ENCODE data around the gene RGL2.
"Not testable (repeated sequence)": the region's sequence is repeated elsewhere in the genome, so short reads cannot be mapped to it uniquely, and the experiment has no call there.

The RGL2 gene

GRCh38 chr6:33344701-33345697 lies 46.3 kb upstream of the RGL2 start:
- H3K27ac ChIP-seq (ENCODE audit: low read depth, low read length, poor library complexity, severe bottlenecking) = peak overlapping the region; percentile 87
- peak overlapping the region; percentile 41 for H3K9ac ChIP-seq (ENCODE audit: low read length)
- TF ChIP-seq, protein P1, sequence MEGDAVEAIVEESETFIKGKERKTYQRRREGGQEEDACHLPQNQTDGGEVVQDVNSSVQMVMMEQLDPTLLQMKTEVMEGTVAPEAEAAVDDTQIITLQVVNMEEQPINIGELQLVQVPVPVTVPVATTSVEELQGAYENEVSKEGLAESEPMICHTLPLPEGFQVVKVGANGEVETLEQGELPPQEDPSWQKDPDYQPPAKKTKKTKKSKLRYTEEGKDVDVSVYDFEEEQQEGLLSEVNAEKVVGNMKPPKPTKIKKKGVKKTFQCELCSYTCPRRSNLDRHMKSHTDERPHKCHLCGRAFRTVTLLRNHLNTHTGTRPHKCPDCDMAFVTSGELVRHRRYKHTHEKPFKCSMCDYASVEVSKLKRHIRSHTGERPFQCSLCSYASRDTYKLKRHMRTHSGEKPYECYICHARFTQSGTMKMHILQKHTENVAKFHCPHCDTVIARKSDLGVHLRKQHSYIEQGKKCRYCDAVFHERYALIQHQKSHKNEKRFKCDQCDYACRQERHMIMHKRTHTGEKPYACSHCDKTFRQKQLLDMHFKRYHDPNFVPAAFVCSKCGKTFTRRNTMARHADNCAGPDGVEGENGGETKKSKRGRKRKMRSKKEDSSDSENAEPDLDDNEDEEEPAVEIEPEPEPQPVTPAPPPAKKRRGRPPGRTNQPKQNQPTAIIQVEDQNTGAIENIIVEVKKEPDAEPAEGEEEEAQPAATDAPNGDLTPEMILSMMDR (IDR thresholded peaks at IDR 0.05; ENCODE audit: low read length) = peak; percentile 63
- TF ChIP-seq EZH2 (IDR thresholded peaks at IDR 0.05; ENCODE audit: borderline replicate concordance, low read length) = no peak
- no peaks in the 10 kb centered on the region for H3K9me3 ChIP-seq (ENCODE audit: low read length)
- H3K4me2 ChIP-seq (ENCODE audit: low read length) = peak overlapping the region; percentile 60
- H3K27me3 ChIP-seq (ENCODE audit: insufficient read depth, low read length) = no peaks in the 10 kb centered on the region
- H3K9me2 ChIP-seq (ENCODE audit: low read depth, low read length) = no peaks in the 10 kb centered on the region
- H3K4me1 ChIP-seq (ENCODE audit: insufficient read depth, low read length, severe bottlenecking) = peaks cover 23% of the 10 kb centered on the region
- no peak overlapping the region for H2AFZ ChIP-seq (ENCODE audit: low read length)
- no peaks in the 10 kb centered on the region for H4K20me1 ChIP-seq (ENCODE audit: insufficient read depth, low read length)
- H3F3A ChIP-seq (ENCODE audit: insufficient read depth, low read length) = no peaks in the 10 kb centered on the region
- peak overlapping the region; percentile 35 for H3K4me3 ChIP-seq (ENCODE audit: low read depth, low read length, poor library complexity, severe bottlenecking)
- no peaks in the 10 kb centered on the region; the same call in 1 of the 2 replicates for H3K36me3 ChIP-seq (ENCODE audit: insufficient read depth, low read length)
- no peaks in the 10 kb centered on the region for H3K79me2 ChIP-seq (ENCODE audit: insufficient read depth, low read length)

- TF ChIP-seq, protein P1 (IDR thresholded peaks at IDR 0.05; ENCODE audit: low read length) = no peak
- no peak for TF ChIP-seq EZH2 (IDR thresholded peaks at IDR 0.05; ENCODE audit: borderline replicate concordance, low read length)
- no peaks in the 10 kb centered on the region; the same call in 1 of the 2 replicates for H3K36me3 ChIP-seq (ENCODE audit: insufficient read depth, low read length)
- no peak overlapping the region for H3K4me3 ChIP-seq (ENCODE audit: low read depth, low read length, poor library complexity, severe bottlenecking)
- no peaks in the 10 kb centered on the region for H3K9me2 ChIP-seq (ENCODE audit: low read depth, low read length)
- no peaks in the 10 kb centered on the region for H4K20me1 ChIP-seq (ENCODE audit: insufficient read depth, low read length)
- H3K4me2 ChIP-seq (ENCODE audit: low read length) = peak overlapping the region; percentile 44
- peak overlapping the region; percentile 60; the same call in 1 of the 2 replicates for H2AFZ ChIP-seq (ENCODE audit: low read length)
- H3K9ac ChIP-seq (ENCODE audit: low read length) = no peak overlapping the region
- no peaks in the 10 kb centered on the region for H3K9me3 ChIP-seq (ENCODE audit: low read length)
- no peaks in the 10 kb centered on the region for H3K79me2 ChIP-seq (ENCODE audit: insufficient read depth, low read length)
- H3F3A ChIP-seq (ENCODE audit: insufficient read depth, low read length) = no peaks in the 10 kb centered on the region
- peak overlapping the region; percentile 87 for H3K27ac ChIP-seq (ENCODE audit: low read depth, low read length, poor library complexity, severe bottlenecking)
- peaks cover 23% of the 10 kb centered on the region for H3K4me1 ChIP-seq (ENCODE audit: insufficient read depth, low read length, severe bottlenecking)
- no peaks in the 10 kb centered on the region for H3K27me3 ChIP-seq (ENCODE audit: insufficient read depth, low read length)
These were observed 45.3 kb upstream of the RGL2 start for GRCh38 chr6:33343953-33344611.

DNA sequence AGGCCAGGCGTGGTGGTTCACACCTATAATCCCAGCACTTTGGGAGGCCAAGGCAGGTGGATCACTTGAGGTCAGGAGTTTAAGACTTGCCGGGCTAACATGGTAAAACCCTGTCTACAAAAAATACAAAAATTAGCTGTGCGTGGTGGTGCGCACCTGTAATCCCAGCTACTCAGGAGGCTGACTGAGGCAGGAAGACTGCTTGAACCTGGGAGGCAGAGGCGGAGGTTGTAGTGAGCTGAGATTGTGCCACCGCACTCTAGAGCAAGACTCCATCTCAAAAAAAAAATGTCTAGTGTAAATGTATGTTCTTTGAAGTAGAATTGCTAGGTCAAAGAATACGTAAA lies 44.8 kb upstream of the RGL2 start:
- not testable (repeated sequence) for H3K36me3 ChIP-seq (ENCODE audit: insufficient read depth, low read length); H3K79me2 ChIP-seq (ENCODE audit: insufficient read depth, low read length); H3F3A ChIP-seq (ENCODE audit: insufficient read depth, low read length); H3K9me2 ChIP-seq (ENCODE audit: low read depth, low read length); H3K4me3 ChIP-seq (ENCODE audit: low read depth, low read length, poor library complexity, severe bottlenecking); H3K9me3 ChIP-seq (ENCODE audit: low read length); H4K20me1 ChIP-seq (ENCODE audit: insufficient read depth, low read length); H3K27me3 ChIP-seq (ENCODE audit: insufficient read depth, low read length); H3K9ac ChIP-seq (ENCODE audit: low read length)
- Histone ChIP-seq H3K4me2 (ENCODE audit: low read length) (peak overlapping the region; percentile 44), H3K27ac (ENCODE audit: low read depth, low read length, poor library complexity, severe bottlenecking) (peak overlapping the region; percentile 87), H3K4me1 (ENCODE audit: insufficient read depth, low read length, severe bottlenecking) (peaks cover 23% of the 10 kb centered on the region), H2AFZ (ENCODE audit: low read length) (peak overlapping the region; percentile 60)

All from OCI-LY1 (cell line).